Loucy (cell line): ENCODE measurements around the gene KRT6C.

Experiments used
- H2AFZ ChIP-seq: fragments of 200-600 bp; sonication (generic); 2 replicates; pipeline ENCODE4 v1.6.0; 2016; ENCODE audit warnings: antibody characterized with exemption, mild to moderate bottlenecking, low read length, moderate library complexity
- H3F3A ChIP-seq: fragments of 200-600 bp; 2 replicates; pipeline ENCODE4 v1.6.0; 2016; ENCODE audit warnings: antibody characterized with exemption, low read depth, mild to moderate bottlenecking
- H3K27me3 ChIP-seq: fragments of 200-600 bp; sonication (generic); 2 replicates; pipeline ENCODE4 v1.6.1; 2014; ENCODE audit warnings: low read length, mild to moderate bottlenecking; ENCODE audit not compliant: insufficient read depth, poor library complexity, severe bottlenecking
- H3K36me3 ChIP-seq: fragments of 200-600 bp; sonication (generic); 2 replicates; pipeline ENCODE4 v1.6.1; 2016; ENCODE audit warnings: low read length; ENCODE audit not compliant: insufficient read depth
- H3K4me1 ChIP-seq: fragments of 200-600 bp; sonication (generic); 2 replicates; pipeline ENCODE4 v1.5.1; 2014; ENCODE audit warnings: low read length, mild to moderate bottlenecking; ENCODE audit not compliant: insufficient read depth, poor library complexity, severe bottlenecking
- H3K4me2 ChIP-seq: fragments of 200-600 bp; sonication (generic); 2 replicates; pipeline ENCODE4 v1.6.0; 2014; ENCODE audit warnings: antibody characterized with exemption, low read length, low read depth, mild to moderate bottlenecking; ENCODE audit not compliant: poor library complexity, severe bottlenecking
- H3K4me3 ChIP-seq: fragments of 200-600 bp; sonication (generic); 2 replicates; pipeline ENCODE4 v1.5.1; 2014; ENCODE audit warnings: low read length, mild to moderate bottlenecking, mixed read lengths; ENCODE audit not compliant: poor library complexity, severe bottlenecking
- H3K79me2 ChIP-seq: fragments of 200-600 bp; sonication (generic); 2 replicates; pipeline ENCODE4 v1.6.1; 2014; ENCODE audit warnings: low read length; ENCODE audit not compliant: insufficient read depth
- H3K9ac ChIP-seq: fragments of 200-600 bp; sonication (generic); 2 replicates; pipeline ENCODE4 v1.6.0; 2014; ENCODE audit warnings: mild to moderate bottlenecking, low read depth, low read length, moderate library complexity; ENCODE audit not compliant: poor library complexity, severe bottlenecking
- H3K9me2 ChIP-seq: fragments of 200-600 bp; sonication (generic); replicated peaks from 2 replicates; pipeline ENCODE4 v1.6.1; 2016; ENCODE audit warnings: low read depth, low read length, mixed read lengths
- H3K9me3 ChIP-seq: fragments of 200-600 bp; sonication (generic); 2 replicates; pipeline ENCODE4 v1.6.1; 2014; ENCODE audit warnings: mild to moderate bottlenecking, antibody characterized with exemption, low read length, low read depth; ENCODE audit not compliant: insufficient read depth
- H4K20me1 ChIP-seq: fragments of 200-600 bp; sonication (generic); 2 replicates; pipeline ENCODE4 v1.6.0; 2014; ENCODE audit warnings: antibody characterized with exemption, low read length, mild to moderate bottlenecking; ENCODE audit not compliant: insufficient read depth, poor library complexity, severe bottlenecking
- EZH2phosphoT487 ChIP-seq: fragments of 200-600 bp; IDR thresholded peaks from 2 replicates; pipeline ENCODE4 v1.6.1; 2018; ENCODE audit warnings: antibody characterized with exemption, mild to moderate bottlenecking, moderate library complexity, borderline replicate concordance
- TF ChIP-seq, protein P1 (sequence below): fragments of 200-600 bp; sonication (generic); conservative IDR thresholded peaks from 2 replicates; pipeline ENCODE4 v1.5.1; 2014; ENCODE audit warnings: mild to moderate bottlenecking, antibody characterized with exemption, low read length

Gene KRT6C

DNA sequence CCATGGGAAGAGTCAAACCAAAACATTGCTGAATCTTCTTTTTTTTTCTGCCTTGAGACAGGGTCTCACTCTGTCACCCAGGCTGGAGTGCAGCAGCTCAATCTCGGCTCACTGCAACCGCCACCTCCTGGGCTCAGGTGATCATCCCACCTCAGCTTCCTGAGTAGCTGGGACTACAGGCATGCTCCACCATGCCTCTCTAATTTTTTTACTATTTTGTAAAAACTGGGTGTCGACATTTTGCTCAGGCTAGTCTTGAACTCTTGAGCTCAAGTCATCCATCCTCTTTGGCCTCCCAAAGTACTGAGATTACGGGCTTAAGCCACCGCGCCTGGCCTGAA lies 38.0 kb downstream of the KRT6C start:
- no peak overlapping the region for H3K4me3 ChIP-seq
- H3K9me2 ChIP-seq = no peaks in the 10 kb centered on the region
- no peak overlapping the region for H2AFZ ChIP-seq
- no peak overlapping the region for H3K9ac ChIP-seq
- no peaks in the 10 kb centered on the region for H3K4me1 ChIP-seq
- H3K9me3 ChIP-seq = no peaks in the 10 kb centered on the region
- H3K36me3 ChIP-seq = no peaks in the 10 kb centered on the region
- H3K27me3 ChIP-seq = no peaks in the 10 kb centered on the region
- no peak overlapping the region for H3K4me2 ChIP-seq
- TF ChIP-seq, protein P1, sequence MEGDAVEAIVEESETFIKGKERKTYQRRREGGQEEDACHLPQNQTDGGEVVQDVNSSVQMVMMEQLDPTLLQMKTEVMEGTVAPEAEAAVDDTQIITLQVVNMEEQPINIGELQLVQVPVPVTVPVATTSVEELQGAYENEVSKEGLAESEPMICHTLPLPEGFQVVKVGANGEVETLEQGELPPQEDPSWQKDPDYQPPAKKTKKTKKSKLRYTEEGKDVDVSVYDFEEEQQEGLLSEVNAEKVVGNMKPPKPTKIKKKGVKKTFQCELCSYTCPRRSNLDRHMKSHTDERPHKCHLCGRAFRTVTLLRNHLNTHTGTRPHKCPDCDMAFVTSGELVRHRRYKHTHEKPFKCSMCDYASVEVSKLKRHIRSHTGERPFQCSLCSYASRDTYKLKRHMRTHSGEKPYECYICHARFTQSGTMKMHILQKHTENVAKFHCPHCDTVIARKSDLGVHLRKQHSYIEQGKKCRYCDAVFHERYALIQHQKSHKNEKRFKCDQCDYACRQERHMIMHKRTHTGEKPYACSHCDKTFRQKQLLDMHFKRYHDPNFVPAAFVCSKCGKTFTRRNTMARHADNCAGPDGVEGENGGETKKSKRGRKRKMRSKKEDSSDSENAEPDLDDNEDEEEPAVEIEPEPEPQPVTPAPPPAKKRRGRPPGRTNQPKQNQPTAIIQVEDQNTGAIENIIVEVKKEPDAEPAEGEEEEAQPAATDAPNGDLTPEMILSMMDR = no peak
- TF ChIP-seq EZH2phosphoT487 = no peak
- no peaks in the 10 kb centered on the region for H4K20me1 ChIP-seq
- no peaks in the 10 kb centered on the region for H3K79me2 ChIP-seq
- no peaks in the 10 kb centered on the region for H3F3A ChIP-seq

DNA sequence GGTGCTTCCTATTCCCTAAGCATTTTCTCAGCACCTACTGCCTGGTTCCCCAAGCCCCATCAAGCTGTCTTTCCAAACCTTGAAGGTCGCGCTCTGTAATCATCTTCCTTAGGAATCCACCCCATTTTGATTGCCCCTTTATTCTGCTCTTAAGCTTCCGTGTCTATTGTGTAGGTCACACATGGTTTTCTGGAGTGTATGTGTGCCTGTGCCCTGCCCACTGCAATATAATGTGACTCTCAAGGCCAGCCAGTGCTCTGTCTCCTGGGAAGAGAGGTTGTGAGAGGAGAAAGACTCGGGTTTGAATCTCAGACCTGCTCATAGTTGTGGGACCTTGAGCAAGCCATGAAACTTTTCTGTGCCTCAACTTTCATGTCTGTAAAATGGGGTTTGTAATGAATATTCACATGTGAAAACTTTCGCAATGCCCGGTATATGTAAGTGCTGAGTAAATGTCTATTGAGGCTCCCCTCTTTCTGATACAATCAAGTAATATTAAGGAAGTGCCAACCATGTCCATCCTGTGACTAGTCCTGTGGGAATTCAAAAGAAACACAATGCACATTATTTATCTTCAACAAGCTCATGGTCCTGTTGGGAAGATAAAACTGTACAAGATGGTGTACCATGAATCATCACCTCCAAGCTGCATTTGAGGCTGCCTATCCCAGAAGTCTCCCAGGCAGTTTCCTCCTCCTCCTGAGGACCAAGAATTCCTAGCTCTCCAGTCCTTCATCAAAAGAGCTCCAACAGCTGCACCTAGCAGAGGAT lies 38.7 kb downstream of the KRT6C start:
- H3K9me3 ChIP-seq = no peaks in the 10 kb centered on the region
- H3K27me3 ChIP-seq = no peaks in the 10 kb centered on the region
- H3K36me3 ChIP-seq = no peaks in the 10 kb centered on the region
- no peaks in the 10 kb centered on the region for H3K79me2 ChIP-seq
- no peaks in the 10 kb centered on the region for H3K4me1 ChIP-seq
- no peak overlapping the region for H3K4me3 ChIP-seq
- no peak overlapping the region for H3K4me2 ChIP-seq
- no peak for TF ChIP-seq EZH2phosphoT487
- TF ChIP-seq, protein P1 = no peak
- no peaks in the 10 kb centered on the region for H3F3A ChIP-seq
- no peak overlapping the region for H3K9ac ChIP-seq
- no peaks in the 10 kb centered on the region for H3K9me2 ChIP-seq
- H4K20me1 ChIP-seq = no peaks in the 10 kb centered on the region
- no peak overlapping the region for H2AFZ ChIP-seq

DNA sequence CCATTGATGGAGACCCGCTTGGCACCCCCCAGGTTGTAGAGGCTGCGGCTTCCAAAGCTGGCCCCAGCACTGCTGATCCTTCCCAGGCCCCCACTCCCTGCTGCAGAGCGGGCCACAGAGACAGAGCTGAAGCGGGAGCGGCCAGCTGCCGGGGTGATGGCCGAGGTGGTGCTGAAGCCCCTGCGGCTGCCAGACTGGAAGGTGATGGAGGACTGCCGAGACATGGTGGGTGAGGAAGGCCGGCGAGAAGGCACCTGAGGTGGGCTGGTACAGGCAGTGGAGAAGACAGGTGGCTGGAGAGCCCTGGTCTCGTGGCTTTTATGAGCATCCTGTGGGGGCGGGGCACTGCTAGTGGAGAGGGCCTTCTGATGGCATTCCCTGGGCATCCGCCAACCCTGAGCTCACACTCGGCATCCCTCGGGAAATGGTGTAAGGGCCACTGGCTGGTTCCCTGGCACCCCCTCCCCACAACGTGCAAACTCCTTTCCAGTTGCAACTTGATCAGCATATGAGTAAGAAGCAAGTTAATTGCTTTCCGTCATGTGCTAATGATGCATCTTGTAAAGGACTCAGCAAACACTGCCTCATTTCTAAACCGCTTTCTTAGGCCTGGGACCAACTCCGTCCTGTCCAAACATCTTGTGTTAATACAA lies 39.4 kb downstream of the KRT6C start, which contains the start of gene KRT75:
TSS of gene KRT75 (minus strand) at position 291 of the 653 bp plus-strand sequence. CDS start at position 224, 67 bp downstream.
- no peaks in the 10 kb centered on the region for H3K9me3 ChIP-seq
- no peaks in the 10 kb centered on the region for H3F3A ChIP-seq
- H2AFZ ChIP-seq = no peak within 1 kb of the TSS
- H3K79me2 ChIP-seq = no peaks in the 10 kb centered on the region
- H3K36me3 ChIP-seq = no peaks in the 10 kb centered on the region
- no peak within 1 kb of the TSS for H3K9ac ChIP-seq
- H3K4me2 ChIP-seq = no peak within 1 kb of the TSS
- H3K4me1 ChIP-seq = no peaks in the 10 kb centered on the region
- no peak within 1 kb of the TSS for H3K4me3 ChIP-seq
- H3K9me2 ChIP-seq = no peaks in the 10 kb centered on the region
- peaks cover 1% of the 10 kb centered on the region for H3K27me3 ChIP-seq
- H4K20me1 ChIP-seq = no peaks in the 10 kb centered on the region
- TF ChIP-seq EZH2phosphoT487 = no peak
- TF ChIP-seq, protein P1 = no peak
